BJ (cell line): ENCODE results near the gene ITPKC. TPM values are rescaled to one million over a fixed set of nuclear protein-coding genes. Genes with fewer than 3 reads are reported as not detected.
A peak's percentile ranks its signal among the peaks of the same experiment; 100 is the strongest.

Source experiments
- CTCF ChIA-PET: fragments of 350-600 bp; formaldehyde crosslinking; extraction: SDS; loops from one replicate; lab custom pipeline; 2021; ENCODE audit warnings: antibody characterized with exemption, inconsistent platforms; lab: Yijun Ruan, JAX
- POLR2A ChIA-PET: fragments of 300-600 bp; sonication (Branson Sonifier 250); formaldehyde crosslinking; extraction: SDS; loops from one replicate; lab custom pipeline; 2021; ENCODE audit warnings: antibody characterized with exemption; lab: Charles Lee
- DNase-seq: peaks from one replicate; pipeline ENCODE4 v3.0.0-alpha.2; 2011; ENCODE audit warnings: low read depth
- H3K27me3 ChIP-seq: 2 replicates; pipeline ENCODE4 v1.6.0; 2011; ENCODE audit warnings: low read length; ENCODE audit not compliant: control insufficient read depth, insufficient read depth
- H3K36me3 ChIP-seq: 2 replicates; pipeline ENCODE4 v1.5.1; 2011; ENCODE audit warnings: low read length; ENCODE audit not compliant: control insufficient read depth, insufficient read depth
- H3K4me3 ChIP-seq: 2 replicates; pipeline ENCODE4 v1.5.1; 2011; ENCODE audit warnings: low read depth, mild to moderate bottlenecking, control low read depth, low read length
- polyA plus RNA-seq: library from polyadenylated mRNA; depleted of rRNA; stranded (reverse); fragments of >200 nt; gene quantifications from 2 replicates; pipeline ENCODE4 v1.2.3, GENCODE V29; 2011
- TF ChIP-seq, protein P1 (sequence below): IDR thresholded peaks from 2 replicates; pipeline ENCODE4 v1.5.1; 2011; ENCODE audit warnings: low read depth, mild to moderate bottlenecking, control low read depth, inconsistent platforms, low read length, moderate library complexity; ENCODE audit not compliant: insufficient read depth

The ITPKC gene
- polyA plus RNA-seq, 1 experiment, result 11.9 TPM

DNA sequence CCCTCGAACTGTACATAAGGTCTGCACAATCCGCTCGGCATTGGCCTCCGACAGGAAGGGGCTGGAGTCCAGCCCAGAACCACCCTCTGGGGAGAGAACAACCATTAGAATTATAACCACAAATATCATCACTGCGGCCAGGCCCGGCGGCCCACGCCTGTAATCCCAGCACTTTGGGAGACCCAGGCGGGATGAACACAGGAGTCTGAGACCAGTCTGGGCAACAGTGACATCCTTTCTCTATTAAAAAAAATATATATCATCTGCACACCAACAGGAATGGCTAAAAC lies 11.6 kb upstream of the ITPKC start:
- TF ChIP-seq, protein P1, sequence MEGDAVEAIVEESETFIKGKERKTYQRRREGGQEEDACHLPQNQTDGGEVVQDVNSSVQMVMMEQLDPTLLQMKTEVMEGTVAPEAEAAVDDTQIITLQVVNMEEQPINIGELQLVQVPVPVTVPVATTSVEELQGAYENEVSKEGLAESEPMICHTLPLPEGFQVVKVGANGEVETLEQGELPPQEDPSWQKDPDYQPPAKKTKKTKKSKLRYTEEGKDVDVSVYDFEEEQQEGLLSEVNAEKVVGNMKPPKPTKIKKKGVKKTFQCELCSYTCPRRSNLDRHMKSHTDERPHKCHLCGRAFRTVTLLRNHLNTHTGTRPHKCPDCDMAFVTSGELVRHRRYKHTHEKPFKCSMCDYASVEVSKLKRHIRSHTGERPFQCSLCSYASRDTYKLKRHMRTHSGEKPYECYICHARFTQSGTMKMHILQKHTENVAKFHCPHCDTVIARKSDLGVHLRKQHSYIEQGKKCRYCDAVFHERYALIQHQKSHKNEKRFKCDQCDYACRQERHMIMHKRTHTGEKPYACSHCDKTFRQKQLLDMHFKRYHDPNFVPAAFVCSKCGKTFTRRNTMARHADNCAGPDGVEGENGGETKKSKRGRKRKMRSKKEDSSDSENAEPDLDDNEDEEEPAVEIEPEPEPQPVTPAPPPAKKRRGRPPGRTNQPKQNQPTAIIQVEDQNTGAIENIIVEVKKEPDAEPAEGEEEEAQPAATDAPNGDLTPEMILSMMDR, result no peak
- CTCF ChIA-PET, result no interaction called here
- peaks cover 26% of the 10 kb centered on the region for H3K36me3 ChIP-seq

DNA sequence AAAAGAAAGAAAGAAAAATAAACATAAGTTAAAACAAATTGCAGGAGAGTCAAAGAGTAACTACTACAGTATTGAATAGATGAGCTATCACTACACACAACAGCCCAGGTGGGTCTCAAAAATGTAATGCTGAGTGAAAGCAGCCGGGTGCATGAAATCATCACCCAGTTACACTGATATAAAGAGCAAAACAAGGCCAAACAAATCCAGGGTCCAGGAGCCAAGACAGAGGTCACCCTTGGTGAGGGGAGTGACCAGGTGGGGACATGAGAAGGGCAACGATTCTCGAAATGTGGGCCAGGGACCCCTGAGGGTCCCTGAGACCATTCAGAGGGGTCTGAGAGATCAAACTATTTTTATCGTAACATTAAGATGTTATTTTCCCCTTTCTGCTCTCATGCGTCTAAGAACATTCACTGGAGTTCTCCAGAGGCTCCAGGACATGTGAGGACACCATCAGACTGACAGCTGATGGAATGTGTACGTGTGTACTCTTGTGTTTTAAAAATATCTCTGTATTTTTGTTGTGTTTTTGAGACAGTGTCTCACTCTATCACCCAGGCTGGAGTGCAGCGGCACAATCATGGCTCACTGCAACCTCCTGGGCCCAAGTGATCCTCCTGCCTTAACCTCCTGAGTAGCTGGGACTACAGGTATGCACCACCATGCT lies 10.8 kb upstream of the ITPKC start:
- H3K36me3 ChIP-seq, result peaks cover 28% of the 10 kb centered on the region
- ChIA-PET CTCF (no interaction called here), POLR2A (no interaction called here)
- DNase-seq, result no peak
- H3K27me3 ChIP-seq, result no peaks in the 10 kb centered on the region
- no peak overlapping the region for H3K4me3 ChIP-seq
- TF ChIP-seq, protein P1, result no peak

More for the DNA sequence above, 11.6 kb upstream of the ITPKC start:
- no peaks in the 10 kb centered on the region for H3K27me3 ChIP-seq
- POLR2A ChIA-PET, result no interaction called here
- no peak for DNase-seq
- H3K4me3 ChIP-seq, result no peak overlapping the region

DNA sequence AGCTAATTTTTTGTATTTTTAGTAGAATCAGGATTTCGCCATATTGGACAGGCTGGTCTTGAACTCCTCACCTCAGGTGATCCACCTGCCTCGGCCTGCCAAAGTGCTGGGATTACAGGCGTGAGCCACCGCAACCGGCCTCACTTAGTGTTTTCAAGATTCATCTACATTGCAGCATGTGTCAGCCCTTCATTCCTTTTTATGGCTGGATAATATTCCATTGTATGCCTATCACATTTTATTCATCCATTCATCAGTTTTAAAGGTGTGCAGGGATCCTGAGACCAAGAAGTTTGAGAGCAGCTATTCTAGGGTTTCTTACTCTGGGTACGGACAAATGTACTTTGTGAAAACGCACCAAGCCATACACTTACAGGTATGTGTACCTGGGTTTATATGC lies 9.3 kb upstream of the ITPKC start:
- no peaks in the 10 kb centered on the region for H3K27me3 ChIP-seq
- no peak overlapping the region for H3K4me3 ChIP-seq
- TF ChIP-seq, protein P1, result no peak
- H3K36me3 ChIP-seq, result peaks cover 24% of the 10 kb centered on the region
- no peak for DNase-seq
- ChIA-PET POLR2A (no interaction called here), CTCF (interaction anchor here (1.0 kb wide), 1 partner anchor 16 kb away, joined by 3 read pairs; no protein-coding TSS in a partner anchor)

DNA sequence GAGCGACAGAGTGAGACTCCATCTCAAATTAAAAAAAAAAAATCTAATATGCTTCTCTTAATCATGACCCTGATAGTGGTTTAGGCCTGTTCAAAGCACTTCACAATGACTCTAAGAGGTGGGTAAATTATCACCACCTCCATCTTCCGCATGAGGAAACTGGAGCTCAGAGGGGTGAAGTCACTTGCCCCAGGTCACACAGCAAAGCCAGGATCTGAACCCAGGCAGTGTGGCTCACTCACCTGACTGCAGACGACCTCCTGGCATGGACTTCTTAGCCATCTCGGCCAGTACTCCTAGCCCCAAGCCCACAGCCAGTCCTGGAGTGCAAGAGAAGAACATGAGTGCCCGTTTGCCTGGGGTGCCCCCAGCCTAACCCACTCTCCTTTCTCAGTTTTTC lies 7.1 kb upstream of the ITPKC start:
- CTCF ChIA-PET, result interaction anchor here (0.7 kb wide), 1 partner anchor 8 kb away, joined by 4 read pairs; no protein-coding TSS in a partner anchor
- POLR2A ChIA-PET, result no interaction called here
- peaks cover 12% of the 10 kb centered on the region for H3K36me3 ChIP-seq

DNA sequence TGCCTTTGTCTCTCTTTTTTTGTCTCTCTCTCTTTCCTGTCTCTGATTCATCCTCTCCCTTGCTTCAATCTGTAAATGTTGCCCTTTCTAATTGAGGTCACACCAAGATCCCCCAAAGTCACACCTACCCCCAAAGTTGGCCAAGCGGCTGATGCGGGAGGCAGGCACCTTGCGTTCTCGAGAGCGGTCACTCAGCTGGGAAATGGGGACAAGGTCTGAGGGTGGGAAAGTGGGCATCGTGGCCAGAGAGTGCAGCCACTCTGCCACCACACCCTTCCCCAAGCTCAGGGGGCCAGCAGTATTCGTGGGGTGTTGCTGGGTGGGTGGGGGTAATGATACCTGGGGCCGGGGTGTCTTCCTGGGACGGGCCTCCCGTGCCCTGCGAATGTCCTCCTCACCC lies 3.0 kb upstream of the ITPKC start:
- ChIA-PET POLR2A (no interaction called here), CTCF (interaction anchor here (0.9 kb wide), 1 partner anchor 11 kb away, joined by 4 read pairs; no protein-coding TSS in a partner anchor)
- no peak for DNase-seq
- H3K4me3 ChIP-seq, result peak overlapping the region; percentile 60
- H3K27me3 ChIP-seq, result no peaks in the 10 kb centered on the region
- TF ChIP-seq, protein P1, result no peak
- peaks cover 5% of the 10 kb centered on the region for H3K36me3 ChIP-seq

More for the DNA sequence above, 7.1 kb upstream of the ITPKC start:
- TF ChIP-seq, protein P1, result no peak
- DNase-seq, result no peak
- Histone ChIP-seq H3K27me3 (no peaks in the 10 kb centered on the region), H3K4me3 (no peak overlapping the region)
